NCI-H146 (cell line): ENCODE data around the gene MED27.
"Not testable (repeated sequence)": the region's sequence is repeated elsewhere in the genome, so short reads cannot be mapped to it uniquely, and the experiment has no call there.

Source experiments
- DNase-seq: peaks from one replicate; lab custom pipeline; 2025; lab: John Stamatoyannopoulos, UW

MED27 gene

GRCh38 chr9:132018957-132019405 is 60.7 kb downstream of the MED27 start:
- peak; percentile 84 for DNase-seq

GRCh38 chr9:132016456-132016855 is 63.2 kb downstream of the MED27 start:
- DNase-seq, result no peak

- DNase-seq, result no peak
Measured at GRCh38 chr9:132015866-132016265, 63.8 kb downstream of the MED27 start.

GRCh38 chr9:132014218-132014805 is 65.4 kb downstream of the MED27 start:
- no peak for DNase-seq

GRCh38 chr9:132012704-132013357 is 66.8 kb downstream of the MED27 start:
- DNase-seq, result no peak

GRCh38 chr9:132011896-132012295 is 67.8 kb downstream of the MED27 start:
- DNase-seq, result no peak

GRCh38 chr9:132011309-132011708 is 68.4 kb downstream of the MED27 start:
- DNase-seq, result no peak

GRCh38 chr9:132010201-132010600 is 69.5 kb downstream of the MED27 start:
- DNase-seq, result not testable (repeated sequence)

GRCh38 chr9:132008855-132009812 is 70.5 kb downstream of the MED27 start:
- DNase-seq, result no peak

- no peak for DNase-seq
Measured at GRCh38 chr9:132008184-132008803, 71.4 kb downstream of the MED27 start.

- DNase-seq, result no peak
Measured at GRCh38 chr9:132007371-132008025, 72.2 kb downstream of the MED27 start.

- peak; percentile 54 for DNase-seq
Measured at GRCh38 chr9:132006677-132007370, 72.8 kb downstream of the MED27 start.

- DNase-seq, result no peak
Measured at GRCh38 chr9:132005899-132006298, 73.8 kb downstream of the MED27 start.

- no peak for DNase-seq
Measured at GRCh38 chr9:132004323-132004722, 75.3 kb downstream of the MED27 start.

GRCh38 chr9:132003896-132004295 is 75.8 kb downstream of the MED27 start:
- no peak for DNase-seq

GRCh38 chr9:132003319-132003704 is 76.4 kb downstream of the MED27 start:
- no peak for DNase-seq

- DNase-seq, result no peak
Measured at GRCh38 chr9:132002643-132003318, 76.9 kb downstream of the MED27 start.

GRCh38 chr9:132001567-132001966 is 78.1 kb downstream of the MED27 start:
- no peak for DNase-seq

GRCh38 chr9:132000659-132001058 is 79.0 kb downstream of the MED27 start:
- DNase-seq, result no peak

- DNase-seq, result no peak
Measured at GRCh38 chr9:131999692-132000551, 79.7 kb downstream of the MED27 start.
